ENCODE measurements around the gene KIF13A. TPM values are rescaled to one million over a fixed set of nuclear protein-coding genes. Genes with fewer than 3 reads are reported as not detected.

KIF13A gene
- total and polyA plus RNA-seq, 9 of the 15 experiments (the other 6 are each of a cell fraction or from before 2014, with no cell fraction given): 3.6 to 44.3 (median 29.7) TPM

DNA sequence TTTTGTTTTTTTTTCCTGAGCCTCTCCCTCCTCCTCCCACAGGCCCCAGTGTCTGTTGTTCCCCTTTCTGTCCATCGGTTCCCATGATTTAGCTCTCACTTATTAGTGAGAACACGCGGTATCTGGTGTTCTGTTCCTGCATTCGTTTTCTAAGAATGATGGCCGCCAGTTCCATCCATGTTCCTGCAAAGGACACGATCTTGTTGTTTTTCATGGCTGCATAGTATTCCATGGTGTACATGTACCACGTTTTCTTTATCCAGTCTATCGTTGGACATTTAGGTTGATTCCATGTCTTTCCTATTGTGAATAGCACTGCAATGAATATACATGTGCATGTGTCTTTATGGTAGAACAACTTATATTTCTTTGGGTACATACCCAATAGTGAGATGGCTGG lies 175.1 kb downstream of the KIF13A start (continued):
- TF ChIP-seq GTF2F1 (IDR thresholded peaks at IDR 0.05; ENCODE audit: low read depth, low read length) (no peak), ZC3H11A (IDR thresholded peaks at IDR 0.05; ENCODE audit: low read depth, low read length) (no peak), NFYB (IDR thresholded peaks at IDR 0.05; ENCODE audit: extremely low read depth, insufficient read length) (no peak), FOXK1 (CRISPR knock-in tag; IDR thresholded peaks at IDR 0.05; ENCODE audit: borderline replicate concordance) (no peak), RBM25 (IDR thresholded peaks at IDR 0.05; ENCODE audit: low read depth, low read length, severe bottlenecking) (peak; percentile 44), YBX1 (IDR thresholded peaks at IDR 0.05) (no peak), IFI16 (CRISPR knock-in tag; IDR thresholded peaks at IDR 0.05) (no peak), IRF9 (tag; IDR thresholded peaks at IDR 0.05) (no peak), ELF4 (CRISPR knock-in tag; IDR thresholded peaks at IDR 0.05) (no peak), ZNF146 (CRISPR knock-in tag; IDR thresholded peaks at IDR 0.05; ENCODE audit: unreplicated experiment) (peak; percentile 99), TEAD4 (IDR thresholded peaks at IDR 0.05; ENCODE audit: low read length) (no peak), TEAD4 (CRISPR knock-in tag; IDR thresholded peaks at IDR 0.05; ENCODE audit: borderline replicate concordance) (no peak), GATA2 (CRISPR knock-in tag; IDR thresholded peaks at IDR 0.05) (no peak), HCFC1 (IDR thresholded peaks at IDR 0.05; ENCODE audit: low read depth, low read length) (no peak), KDM1A (IDR thresholded peaks at IDR 0.05) (peak in 1 of 2 experiments; percentile 49; a peak in 2 of 4 replicates), GATAD2B (IDR thresholded peaks at IDR 0.05; ENCODE audit: borderline replicate concordance) (no peak), TAF15 (IDR thresholded peaks at IDR 0.05; ENCODE audit: low read depth, low read length) (no peak), CBX2 (IDR thresholded peaks at IDR 0.05; ENCODE audit: insufficient read depth, low read length, poor library complexity, severe bottlenecking) (no peak)
